CD4-positive, alpha-beta T cell (primary cell): ENCODE results near the gene JHY. TPM values are rescaled to one million over a fixed set of nuclear protein-coding genes. Genes with fewer than 3 reads are reported as not detected.

Experiments
- ATAC-seq: fragments of 200-7000 bp; cut with Tn5 transposase; one replicate; pipeline ENCODE4 v1.10.0; 2022; ENCODE audit warnings: mild to moderate bottlenecking; ENCODE audit not compliant: poor library complexity
- CTCF ChIA-PET: fragments of 350-600 bp; sonication (Branson Sonifier 250); formaldehyde crosslinking; loops from one replicate; lab custom pipeline; 2021; ENCODE audit warnings: antibody characterized with exemption, inconsistent platforms; lab: Charles Lee
- POLR2A ChIA-PET: fragments of 350-600 bp; sonication (Branson Sonifier 250); formaldehyde crosslinking; loops from one replicate; lab custom pipeline; 2021; ENCODE audit warnings: antibody characterized with exemption, inconsistent platforms; lab: Charles Lee
- DNase-seq, 14 experiments: peaks; one replicate each; pipeline ENCODE4 v3.0.0-alpha.2; 2013 to 2020; ENCODE audit warnings: mixed read lengths in 2 of 14
- H3K27ac ChIP-seq, 2 donors: one replicate each; pipeline versions ENCODE4 v1.5.1 to v1.7.0; 2013; ENCODE audit warnings: low read length in 2 of 2, low read depth in 1 of 2, mild to moderate bottlenecking in 1 of 2
- H3K27me3 ChIP-seq, 2 experiments: 1 replicate in 1 of 2; 2 replicates in 1 of 2; pipeline versions ENCODE4 v1.6.1 to v1.7.0; 2013; ENCODE audit warnings: low read length in 2 of 2, control low read depth in 1 of 2, mild to moderate bottlenecking in 1 of 2, moderate library complexity in 1 of 2; ENCODE audit not compliant: insufficient read depth in 2 of 2, control insufficient read depth in 1 of 2
- H3K36me3 ChIP-seq: one replicate; pipeline ENCODE4 v1.6.1; 2013; ENCODE audit warnings: low read length, control low read depth; ENCODE audit not compliant: insufficient read depth
- H3K4me1 ChIP-seq: one replicate; pipeline ENCODE4 v1.6.1; 2013; ENCODE audit warnings: low read length, control low read depth; ENCODE audit not compliant: insufficient read depth
- H3K4me3 ChIP-seq: one replicate; pipeline ENCODE4 v1.5.1; 2013; ENCODE audit warnings: mild to moderate bottlenecking, low read length, moderate library complexity
- H3K9me3 ChIP-seq, 2 experiments: 1 replicate in 1 of 2; 2 replicates in 1 of 2; pipeline versions ENCODE4 v1.6.1 to v1.7.0; 2013; ENCODE audit warnings: low read length in 2 of 2, mild to moderate bottlenecking in 2 of 2, control low read depth in 1 of 2, moderate library complexity in 1 of 2; ENCODE audit not compliant: control insufficient read depth in 1 of 2, insufficient read depth in 1 of 2
- H3K27ac Mint-ChIP-seq: one replicate; pipeline ENCODE4 v1.8.0; 2020; ENCODE audit warnings: mixed read lengths
- H3K27me3 Mint-ChIP-seq: one replicate; pipeline ENCODE4 v1.8.0; 2021; ENCODE audit warnings: mixed read lengths
- H3K36me3 Mint-ChIP-seq: one replicate; pipeline ENCODE4 v1.8.0; 2021; ENCODE audit warnings: low read depth, mixed read lengths
- H3K4me1 Mint-ChIP-seq: one replicate; pipeline ENCODE4 v1.8.0; 2021; ENCODE audit warnings: low read depth, mixed read lengths
- H3K4me3 Mint-ChIP-seq: one replicate; pipeline ENCODE4 v1.8.0; 2020; ENCODE audit warnings: mild to moderate bottlenecking, mixed read lengths
- H3K9me3 Mint-ChIP-seq: one replicate; pipeline ENCODE4 v1.8.0; 2020; ENCODE audit warnings: mixed read lengths
- CTCF ChIP-seq: fragments of 200-600 bp; IDR thresholded peaks from one replicate; pipeline ENCODE4 v1.8.0; 2022; ENCODE audit warnings: antibody characterized with exemption, mild to moderate bottlenecking
- intact Hi-C, 2 experiments: fragments of 100-400 bp; cut with DNase I in 1 of 2; cut with micrococcal nuclease in 1 of 2; formaldehyde crosslinking; loops; one replicate each; pipeline versions ENCODE4 v1.15.1 to v1.9.0; 2023 to 2025; cut with DNase I, micrococcal nuclease
- total RNA-seq, 174 experiments: library from RNA in 2 of 174; stranded (reverse) in 2 of 174; gene quantifications; one replicate each; pipeline ENCODE4 v1.2.3 and lab custom pipeline; 2021 to 2026

Gene JHY
- total RNA-seq, 2 experiments from 2014 or later = 4.6 to 4.7 TPM

GRCh38 chr11:122951211-122951610 lies 68.7 kb downstream of the JHY start:
- H3K4me1 Mint-ChIP-seq = no peaks in the 10 kb centered on the region
- Histone ChIP-seq H3K9me3 (no peaks in the 10 kb centered on the region), H3K27ac (no peak overlapping the region), H3K4me1 (no peaks in the 10 kb centered on the region), H3K4me3 (no peak overlapping the region), H3K27me3 (no peaks in the 10 kb centered on the region), H3K36me3 (no peaks in the 10 kb centered on the region)
- CTCF ChIA-PET = no interaction called here
- intact Hi-C loops = no loop called here
- no peak overlapping the region for H3K4me3 Mint-ChIP-seq
- no peak for TF ChIP-seq CTCF
- ATAC-seq (no peak), DNase-seq (no peak)
- H3K9me3 Mint-ChIP-seq = no peaks in the 10 kb centered on the region
- no peaks in the 10 kb centered on the region for H3K27me3 Mint-ChIP-seq
- H3K36me3 Mint-ChIP-seq = peaks cover 26% of the 10 kb centered on the region
- H3K27ac Mint-ChIP-seq = no peak overlapping the region
- POLR2A ChIA-PET = interaction anchor here (0.6 kb wide), 1 partner anchor 85 kb away, joined by 5 read pairs; no protein-coding TSS in a partner anchor

GRCh38 chr11:122954455-122954854 lies 71.9 kb downstream of the JHY start:
- Histone ChIP-seq H3K27ac (no peak overlapping the region), H3K4me1 (no peaks in the 10 kb centered on the region), H3K4me3 (no peak overlapping the region), H3K36me3 (peaks cover 2% of the 10 kb centered on the region), H3K27me3 (no peaks in the 10 kb centered on the region), H3K9me3 (no peaks in the 10 kb centered on the region)
- ATAC-seq (no peak), DNase-seq (no peak)
- POLR2A ChIA-PET = no interaction called here
- H3K4me3 Mint-ChIP-seq = no peak overlapping the region
- H3K4me1 Mint-ChIP-seq = no peaks in the 10 kb centered on the region
- no peak overlapping the region for H3K27ac Mint-ChIP-seq
- no peak for TF ChIP-seq CTCF
- no peaks in the 10 kb centered on the region for H3K9me3 Mint-ChIP-seq
- H3K36me3 Mint-ChIP-seq = peaks cover 31% of the 10 kb centered on the region
- no peaks in the 10 kb centered on the region for H3K27me3 Mint-ChIP-seq
- intact Hi-C loops = no loop called here
- CTCF ChIA-PET = no interaction called here

- peaks cover 6% of the 10 kb centered on the region for H3K9me3 Mint-ChIP-seq
- H3K27me3 Mint-ChIP-seq = peaks cover 40% of the 10 kb centered on the region
- H3K4me1 ChIP-seq = no peaks in the 10 kb centered on the region
- no peak for DNase-seq
- H3K27ac Mint-ChIP-seq = no peak overlapping the region
- intact Hi-C loops = no loop called here
- CTCF ChIA-PET = no interaction called here
- no peaks in the 10 kb centered on the region for H3K9me3 ChIP-seq
- no peak overlapping the region for H3K27ac ChIP-seq
- no peak overlapping the region for H3K4me3 Mint-ChIP-seq
- peaks cover 6 to 9% of the 10 kb centered on the region in 2 experiments for H3K27me3 ChIP-seq
- no peaks in the 10 kb centered on the region for H3K4me1 Mint-ChIP-seq
- peaks cover 7% of the 10 kb centered on the region for H3K36me3 Mint-ChIP-seq
- no peak for ATAC-seq
- no peaks in the 10 kb centered on the region for H3K36me3 ChIP-seq
- no peak for TF ChIP-seq CTCF
- POLR2A ChIA-PET = no interaction called here
- no peak overlapping the region for H3K4me3 ChIP-seq
These were observed 81.4 kb downstream of the JHY start for GRCh38 chr11:122963961-122964360.
